Measurements from ENCODE around the gene GTPBP3. TPM values are rescaled to one million over a fixed set of nuclear protein-coding genes. Genes with fewer than 3 reads are reported as not detected.

GTPBP3 gene
- total and polyA plus RNA-seq, 9 of the 15 experiments (the other 6 are each of a cell fraction or from before 2014, with no cell fraction given), result 4.9 to 124 (median 22.6) TPM

DNA sequence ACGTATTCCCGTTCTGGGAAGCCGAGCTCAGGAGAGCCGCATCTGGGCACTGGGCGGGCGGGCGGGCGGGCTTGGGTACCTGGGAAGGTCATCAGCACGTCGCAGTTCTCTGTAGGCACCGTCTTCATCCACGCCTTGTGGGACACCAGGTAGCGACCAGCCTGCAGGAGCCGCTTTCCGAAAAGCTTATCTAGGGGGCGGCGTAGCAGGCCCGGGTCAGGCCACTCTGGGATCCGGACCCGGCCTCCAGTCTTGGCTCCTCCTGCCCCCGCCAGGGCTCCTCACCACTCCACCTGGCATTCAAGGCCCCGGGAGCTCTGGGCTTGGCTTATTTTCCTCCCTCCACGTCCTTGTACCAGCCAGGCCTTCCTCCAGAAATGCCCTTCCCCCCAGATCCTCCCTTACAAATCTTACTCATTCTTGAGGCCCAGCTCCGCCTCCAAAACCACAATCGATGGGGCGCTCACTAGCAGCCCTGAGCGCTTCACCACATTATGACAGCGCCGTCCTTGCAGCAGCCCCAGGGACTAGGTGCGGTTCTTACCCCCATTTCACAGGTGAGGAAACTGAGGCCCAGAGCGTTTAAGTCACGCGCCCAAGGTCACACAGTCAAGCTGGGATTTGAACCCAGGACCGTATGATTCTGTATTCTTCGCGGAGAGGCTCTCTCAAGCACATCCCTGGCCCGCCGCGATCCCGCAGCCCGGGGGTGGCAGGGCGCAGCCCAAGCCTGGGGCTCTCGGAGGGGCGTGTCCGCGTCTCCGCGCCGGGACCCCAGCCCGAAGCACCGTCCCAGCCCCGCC, 3.5 kb upstream of the GTPBP3 start (continued):
- TF ChIP-seq ETV1 (tag; conservative IDR thresholded peaks at IDR 0.05; ENCODE audit: low read depth), result peak; percentile 31; the same call in 1 of the 2 replicates
- TF ChIP-seq MYNN (IDR thresholded peaks at IDR 0.05), result 0 out of 2 replicates have a peak, but pooled peaks have one; percentile 37
- TF ChIP-seq MYNN (CRISPR knock-in tag; IDR thresholded peaks at IDR 0.05), result no peak
- TF ChIP-seq RBM25 (IDR thresholded peaks at IDR 0.05; ENCODE audit: low read depth, low read length, severe bottlenecking), result peak; percentile 97
- peak; percentile 52; the same call in 1 of the 2 replicates for TF ChIP-seq GABPB1 (CRISPR knock-in tag; IDR thresholded peaks at IDR 0.05)
- no peak for TF ChIP-seq PRMT5 (CRISPR knock-in tag; IDR thresholded peaks at IDR 0.05)
- peak; percentile 50; the same call in 1 of the 2 replicates for TF ChIP-seq EP300 (IDR thresholded peaks at IDR 0.05; ENCODE audit: low read length)
- TF ChIP-seq CBX1 (IDR thresholded peaks at IDR 0.05; ENCODE audit: low read depth), result peak; percentile 99
- peak; percentile 99 for TF ChIP-seq BCOR (IDR thresholded peaks at IDR 0.05)
- no peak for TF ChIP-seq CBX5 (IDR thresholded peaks at IDR 0.05; ENCODE audit: borderline replicate concordance, low read depth)
- TF ChIP-seq FOXM1 (IDR thresholded peaks at IDR 0.05; ENCODE audit: low read depth), result no peak
- peak; percentile 24; the same call in 1 of the 2 replicates for TF ChIP-seq FOXM1 (CRISPR knock-in tag; IDR thresholded peaks at IDR 0.05; ENCODE audit: low read depth)
- peak; percentile 50; the same call in 1 of the 2 replicates for TF ChIP-seq SUPT5H (IDR thresholded peaks at IDR 0.05)
- TF ChIP-seq POLR2AphosphoS5 (IDR thresholded peaks at IDR 0.05; ENCODE audit: control insufficient read depth, insufficient read depth, low read depth, low read length), result peak; percentile 49; the same call in 1 of the 2 replicates
- TF ChIP-seq, protein P1, sequence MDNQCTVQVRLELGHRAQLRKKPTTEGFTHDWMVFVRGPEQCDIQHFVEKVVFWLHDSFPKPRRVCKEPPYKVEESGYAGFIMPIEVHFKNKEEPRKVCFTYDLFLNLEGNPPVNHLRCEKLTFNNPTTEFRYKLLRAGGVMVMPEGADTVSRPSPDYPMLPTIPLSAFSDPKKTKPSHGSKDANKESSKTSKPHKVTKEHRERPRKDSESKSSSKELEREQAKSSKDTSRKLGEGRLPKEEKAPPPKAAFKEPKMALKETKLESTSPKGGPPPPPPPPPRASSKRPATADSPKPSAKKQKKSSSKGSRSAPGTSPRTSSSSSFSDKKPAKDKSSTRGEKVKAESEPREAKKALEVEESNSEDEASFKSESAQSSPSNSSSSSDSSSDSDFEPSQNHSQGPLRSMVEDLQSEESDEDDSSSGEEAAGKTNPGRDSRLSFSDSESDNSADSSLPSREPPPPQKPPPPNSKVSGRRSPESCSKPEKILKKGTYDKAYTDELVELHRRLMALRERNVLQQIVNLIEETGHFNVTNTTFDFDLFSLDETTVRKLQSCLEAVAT (IDR thresholded peaks at IDR 0.05), result peak in 1 of 2 experiments; percentile 96; a peak in 2 of 4 replicates
- TF ChIP-seq CAMTA2 (CRISPR knock-in tag; conservative IDR thresholded peaks at IDR 0.05), result 0 out of 2 replicates have a peak, but pooled peaks have one; percentile 27
- TF ChIP-seq ZFP36 (IDR thresholded peaks at IDR 0.05; ENCODE audit: low read depth, low read length, partially characterized antibody), result peak; percentile 79
- TF ChIP-seq ZBTB1 (CRISPR knock-in tag; IDR thresholded peaks at IDR 0.05; ENCODE audit: borderline replicate concordance, low read depth), result no peak
- TF ChIP-seq, protein P2, sequence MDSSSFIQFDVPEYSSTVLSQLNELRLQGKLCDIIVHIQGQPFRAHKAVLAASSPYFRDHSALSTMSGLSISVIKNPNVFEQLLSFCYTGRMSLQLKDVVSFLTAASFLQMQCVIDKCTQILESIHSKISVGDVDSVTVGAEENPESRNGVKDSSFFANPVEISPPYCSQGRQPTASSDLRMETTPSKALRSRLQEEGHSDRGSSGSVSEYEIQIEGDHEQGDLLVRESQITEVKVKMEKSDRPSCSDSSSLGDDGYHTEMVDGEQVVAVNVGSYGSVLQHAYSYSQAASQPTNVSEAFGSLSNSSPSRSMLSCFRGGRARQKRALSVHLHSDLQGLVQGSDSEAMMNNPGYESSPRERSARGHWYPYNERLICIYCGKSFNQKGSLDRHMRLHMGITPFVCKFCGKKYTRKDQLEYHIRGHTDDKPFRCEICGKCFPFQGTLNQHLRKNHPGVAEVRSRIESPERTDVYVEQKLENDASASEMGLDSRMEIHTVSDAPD (CRISPR knock-in tag; IDR thresholded peaks at IDR 0.05), result peak; percentile 40; the same call in 1 of the 2 replicates
- no peak for TF ChIP-seq ZNF551 (CRISPR knock-in tag; IDR thresholded peaks at IDR 0.05)
- peak; percentile 48 for TF ChIP-seq FOXP1 (CRISPR knock-in tag; IDR thresholded peaks at IDR 0.05)
- 0 out of 2 replicates have a peak, but pooled peaks have one; percentile 8 for TF ChIP-seq CREB1 (IDR thresholded peaks at IDR 0.05)
- peak; percentile 70 for TF ChIP-seq CREB1 (CRISPR knock-in tag; IDR thresholded peaks at IDR 0.05)
- peak; percentile 82 for TF ChIP-seq JUND (IDR thresholded peaks at IDR 0.05; ENCODE audit: borderline replicate concordance, low read depth, low read length)
- TF ChIP-seq JUND (tag; IDR thresholded peaks at IDR 0.05; ENCODE audit: borderline replicate concordance, low read depth, low read length), result peak; percentile 79; the same call in 2 of the 3 replicates
- peak; percentile 41 for TF ChIP-seq POLR2B (IDR thresholded peaks at IDR 0.05; ENCODE audit: low read depth, partially characterized antibody)
- 0 out of 2 replicates have a peak, but pooled peaks have one; percentile 23 for TF ChIP-seq RHOXF2B (CRISPR knock-in tag; conservative IDR thresholded peaks at IDR 0.05)
- peak; percentile 43 for TF ChIP-seq NEUROD1 (IDR thresholded peaks at IDR 0.05; ENCODE audit: borderline replicate concordance, low read depth, low read length, partially characterized antibody)
- TF ChIP-seq SP1 (CRISPR knock-in tag; IDR thresholded peaks at IDR 0.05), result peak; percentile 92
